SH-SY5Y (cell line): ENCODE results near the gene KRT77.

Experiments used
- GATA2 ChIP-seq: IDR thresholded peaks from 2 replicates; pipeline ENCODE4 v1.6.1; 2011; ENCODE audit warnings: mild to moderate bottlenecking, low read depth, low read length
- GATA3 ChIP-seq: IDR thresholded peaks from 2 replicates; pipeline ENCODE4 v1.6.1; 2011; ENCODE audit warnings: low read depth, mild to moderate bottlenecking, low read length, moderate library complexity

DNA sequence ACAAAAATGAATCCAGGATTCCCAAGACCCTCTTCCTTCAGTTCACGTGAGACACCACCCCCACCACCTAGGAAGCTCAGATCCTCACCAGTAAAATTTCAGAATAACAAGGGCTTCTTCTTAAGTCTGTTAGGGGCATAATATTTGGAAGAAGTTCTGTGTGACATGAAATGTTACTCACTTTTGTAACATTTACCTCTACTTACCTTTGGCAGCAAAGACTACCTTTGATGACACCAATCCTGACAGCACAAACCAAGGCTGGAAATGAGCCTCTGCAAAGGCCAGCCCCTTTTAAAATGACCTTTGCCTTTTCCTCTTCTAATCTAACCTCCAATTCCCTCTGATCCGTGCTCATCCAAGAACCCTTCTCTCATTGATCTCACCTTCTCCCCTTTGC is 19.4 kb upstream of the KRT77 start:
- no peak for TF ChIP-seq GATA2
- TF ChIP-seq GATA3: no peak
